Activated naive CD8-positive, alpha-beta T cell (primary cell): ENCODE measurements around the gene KRTAP12-3.
"Not testable (repeated sequence)": the region's sequence is repeated elsewhere in the genome, so short reads cannot be mapped to it uniquely, and the experiment has no call there.

Source experiments
- H3K27ac Mint-ChIP-seq: one replicate; pipeline ENCODE4 v1.8.0; 2021; ENCODE audit warnings: mixed read lengths
- H3K27me3 Mint-ChIP-seq: one replicate; pipeline ENCODE4 v1.8.0; 2021; ENCODE audit warnings: mixed read lengths
- H3K36me3 Mint-ChIP-seq: one replicate; pipeline ENCODE4 v1.8.0; 2021; ENCODE audit warnings: mixed read lengths
- H3K4me1 Mint-ChIP-seq: one replicate; pipeline ENCODE4 v1.8.0; 2021; ENCODE audit warnings: low read depth, mixed read lengths
- H3K4me3 Mint-ChIP-seq: one replicate; pipeline ENCODE4 v1.8.0; 2021; ENCODE audit warnings: mild to moderate bottlenecking, mixed read lengths
- H3K9me3 Mint-ChIP-seq: one replicate; pipeline ENCODE4 v1.8.0; 2021; ENCODE audit warnings: low read depth, mixed read lengths

KRTAP12-3 gene

GRCh38 chr21:44681861-44682579 lies 24.3 kb downstream of the KRTAP12-3 start, which contains the start of gene KRTAP12-1:
KRTAP12-1 (minus strand) TSS chr21:44682163; CDS start chr21:44682123, 40 bp downstream.
- Mint-ChIP-seq H3K27ac (no peak within 1 kb of the TSS), H3K4me1 (peaks cover 8% of the 10 kb centered on the region), H3K9me3 (no peaks in the 10 kb centered on the region), H3K36me3 (no peaks in the 10 kb centered on the region), H3K4me3 (no peak within 1 kb of the TSS), H3K27me3 (peaks cover 2% of the 10 kb centered on the region)

- Mint-ChIP-seq H3K27me3 (peaks cover 2% of the 10 kb centered on the region), H3K27ac (no peak overlapping the region), H3K9me3 (no peaks in the 10 kb centered on the region), H3K4me3 (no peak overlapping the region), H3K36me3 (no peaks in the 10 kb centered on the region), H3K4me1 (peaks cover 8% of the 10 kb centered on the region)
Observed at GRCh38 chr21:44682580-44683151, 24.9 kb downstream of the KRTAP12-3 start.

GRCh38 chr21:44684077-44684476 lies 26.3 kb downstream of the KRTAP12-3 start:
- Mint-ChIP-seq H3K27ac (no peak overlapping the region), H3K4me1 (peaks cover 8% of the 10 kb centered on the region), H3K27me3 (peaks cover 2% of the 10 kb centered on the region)

GRCh38 chr21:44684483-44684882 lies 26.8 kb downstream of the KRTAP12-3 start:
- Mint-ChIP-seq H3K4me1 (peaks cover 8% of the 10 kb centered on the region), H3K9me3 (no peaks in the 10 kb centered on the region), H3K36me3 (no peaks in the 10 kb centered on the region), H3K27ac (no peak overlapping the region), H3K27me3 (peaks cover 2% of the 10 kb centered on the region), H3K4me3 (no peak overlapping the region)

More at GRCh38 chr21:44684077-44684476, 26.3 kb downstream of the KRTAP12-3 start:
- no peaks in the 10 kb centered on the region for H3K36me3 Mint-ChIP-seq
- H3K9me3 Mint-ChIP-seq: no peaks in the 10 kb centered on the region
- no peak overlapping the region for H3K4me3 Mint-ChIP-seq

- not testable (repeated sequence) for H3K9me3 Mint-ChIP-seq, H3K27ac Mint-ChIP-seq, H3K4me3 Mint-ChIP-seq, H3K36me3 Mint-ChIP-seq, H3K27me3 Mint-ChIP-seq, H3K4me1 Mint-ChIP-seq
Observed at GRCh38 chr21:44685050-44685449, 27.3 kb downstream of the KRTAP12-3 start.

- Mint-ChIP-seq H3K36me3 (no peaks in the 10 kb centered on the region), H3K9me3 (no peaks in the 10 kb centered on the region), H3K4me1 (peaks cover 11% of the 10 kb centered on the region), H3K4me3 (no peak overlapping the region), H3K27me3 (peaks cover 2% of the 10 kb centered on the region), H3K27ac (peak overlapping the region; percentile 50)
Observed at GRCh38 chr21:44686000-44686781, 28.5 kb downstream of the KRTAP12-3 start.

GRCh38 chr21:44686843-44687561 lies 29.3 kb downstream of the KRTAP12-3 start:
- H3K27ac Mint-ChIP-seq: no peak overlapping the region
- no peak overlapping the region for H3K4me3 Mint-ChIP-seq
- H3K27me3 Mint-ChIP-seq: peaks cover 2% of the 10 kb centered on the region
- no peaks in the 10 kb centered on the region for H3K36me3 Mint-ChIP-seq
- H3K4me1 Mint-ChIP-seq: peaks cover 19% of the 10 kb centered on the region
- H3K9me3 Mint-ChIP-seq: no peaks in the 10 kb centered on the region

- Mint-ChIP-seq H3K27me3 (peaks cover 2% of the 10 kb centered on the region), H3K4me1 (peaks cover 20% of the 10 kb centered on the region), H3K27ac (no peak overlapping the region), H3K9me3 (peaks cover 5% of the 10 kb centered on the region), H3K4me3 (no peak overlapping the region), H3K36me3 (peaks cover under 1% of the 10 kb centered on the region)
Observed at GRCh38 chr21:44687671-44688070, 29.9 kb downstream of the KRTAP12-3 start.

GRCh38 chr21:44689740-44690139 lies 32.0 kb downstream of the KRTAP12-3 start:
- H3K4me1 Mint-ChIP-seq: peaks cover 30% of the 10 kb centered on the region
- not testable (repeated sequence) for H3K27ac Mint-ChIP-seq, H3K9me3 Mint-ChIP-seq, H3K36me3 Mint-ChIP-seq, H3K27me3 Mint-ChIP-seq, H3K4me3 Mint-ChIP-seq

- H3K4me1 Mint-ChIP-seq: peaks cover 24% of the 10 kb centered on the region
- H3K27me3 Mint-ChIP-seq: no peaks in the 10 kb centered on the region
- peaks cover 3% of the 10 kb centered on the region for H3K36me3 Mint-ChIP-seq
- H3K27ac Mint-ChIP-seq: no peak overlapping the region
- peaks cover 9% of the 10 kb centered on the region for H3K9me3 Mint-ChIP-seq
- no peak overlapping the region for H3K4me3 Mint-ChIP-seq
Observed at GRCh38 chr21:44691686-44692085, 34.0 kb downstream of the KRTAP12-3 start.

- H3K4me3 Mint-ChIP-seq: no peak overlapping the region
- H3K27ac Mint-ChIP-seq: no peak overlapping the region
- peaks cover 26% of the 10 kb centered on the region for H3K4me1 Mint-ChIP-seq
- H3K36me3 Mint-ChIP-seq: peaks cover 3% of the 10 kb centered on the region
- peaks cover 9% of the 10 kb centered on the region for H3K9me3 Mint-ChIP-seq
- peaks cover 3% of the 10 kb centered on the region for H3K27me3 Mint-ChIP-seq
Observed at GRCh38 chr21:44692798-44693512, 35.2 kb downstream of the KRTAP12-3 start.

GRCh38 chr21:44694776-44695175 lies 37.0 kb downstream of the KRTAP12-3 start:
- H3K4me1 Mint-ChIP-seq: peaks cover 30% of the 10 kb centered on the region
- no peak overlapping the region for H3K27ac Mint-ChIP-seq
- H3K4me3 Mint-ChIP-seq: no peak overlapping the region
- peaks cover 11% of the 10 kb centered on the region for H3K27me3 Mint-ChIP-seq
- peaks cover 3% of the 10 kb centered on the region for H3K36me3 Mint-ChIP-seq
- H3K9me3 Mint-ChIP-seq: peaks cover 9% of the 10 kb centered on the region

GRCh38 chr21:44695184-44695583 lies 37.5 kb downstream of the KRTAP12-3 start:
- H3K27ac Mint-ChIP-seq: no peak overlapping the region
- no peak overlapping the region for H3K4me3 Mint-ChIP-seq
- peaks cover 13% of the 10 kb centered on the region for H3K27me3 Mint-ChIP-seq

GRCh38 chr21:44695641-44696040 lies 37.9 kb downstream of the KRTAP12-3 start:
- Mint-ChIP-seq H3K27ac (no peak overlapping the region), H3K4me3 (no peak overlapping the region), H3K9me3 (peaks cover 9% of the 10 kb centered on the region)

More at GRCh38 chr21:44695184-44695583, 37.5 kb downstream of the KRTAP12-3 start:
- peaks cover 9% of the 10 kb centered on the region for H3K9me3 Mint-ChIP-seq
- H3K4me1 Mint-ChIP-seq: peaks cover 30% of the 10 kb centered on the region
- H3K36me3 Mint-ChIP-seq: peaks cover 3% of the 10 kb centered on the region

More at GRCh38 chr21:44695641-44696040, 37.9 kb downstream of the KRTAP12-3 start:
- Mint-ChIP-seq H3K4me1 (peaks cover 30% of the 10 kb centered on the region), H3K27me3 (peaks cover 13% of the 10 kb centered on the region), H3K36me3 (peaks cover 3% of the 10 kb centered on the region)
